CD4-positive, CD25-positive, alpha-beta regulatory T cell (primary cell): ENCODE data around the gene DDN. TPM values are rescaled to one million over a fixed set of nuclear protein-coding genes. Genes with fewer than 3 reads are reported as not detected.

Experiments used
- ATAC-seq, 2 donors: fragments of 150-1000 bp; cut with Tn5 transposase; one replicate each; pipeline ENCODE4 v1.10.0; 2021; ENCODE audit warnings: low read depth in 2 of 2, moderate number of reproducible peaks in 2 of 2, moderate library complexity in 1 of 2
- DNase-seq, 3 donors: peaks; one replicate each; pipeline versions ENCODE4 v3.0.0 to v3.0.0-alpha.2; 2012 to 2022; ENCODE audit warnings: mixed read lengths in 1 of 3
- H3K27ac ChIP-seq: one replicate; pipeline ENCODE4 v1.7.0; 2013; ENCODE audit warnings: mild to moderate bottlenecking, low read length; ENCODE audit not compliant: insufficient read depth, poor library complexity, severe bottlenecking
- H3K27me3 ChIP-seq: one replicate; pipeline ENCODE4 v1.7.0; 2013; ENCODE audit warnings: low read length; ENCODE audit not compliant: control insufficient read depth, insufficient read depth
- H3K36me3 ChIP-seq: one replicate; pipeline ENCODE4 v1.7.0; 2013; ENCODE audit warnings: mild to moderate bottlenecking, low read length, moderate library complexity; ENCODE audit not compliant: control insufficient read depth, insufficient read depth
- H3K4me1 ChIP-seq: 2 replicates; pipeline ENCODE4 v1.7.0; 2013; ENCODE audit warnings: mild to moderate bottlenecking, low read length; ENCODE audit not compliant: insufficient read depth, control insufficient read depth, poor library complexity, severe bottlenecking
- H3K4me3 ChIP-seq: one replicate; pipeline ENCODE4 v1.7.0; 2013; ENCODE audit warnings: low read depth, mild to moderate bottlenecking, low read length, moderate library complexity
- H3K9me3 ChIP-seq, 2 experiments: 1 replicate in 1 of 2; 2 replicates in 1 of 2; pipeline ENCODE4 v1.7.0; 2013; ENCODE audit warnings: low read length in 2 of 2, mild to moderate bottlenecking in 1 of 2, moderate library complexity in 1 of 2; ENCODE audit not compliant: control insufficient read depth in 2 of 2
- H3K27ac Mint-ChIP-seq, 3 donors: one replicate each; pipeline ENCODE4 v1.8.0; 2020 to 2022; ENCODE audit warnings: mild to moderate bottlenecking in 3 of 3, mixed read lengths in 3 of 3, moderate library complexity in 2 of 3
- H3K27me3 Mint-ChIP-seq: one replicate; pipeline ENCODE4 v1.8.0; 2022; ENCODE audit warnings: mild to moderate bottlenecking, mixed read lengths
- H3K36me3 Mint-ChIP-seq: one replicate; pipeline ENCODE4 v1.8.0; 2020; ENCODE audit warnings: mixed read lengths
- H3K4me1 Mint-ChIP-seq, 4 donors: one replicate each; pipeline ENCODE4 v1.8.0; 2020 to 2022; ENCODE audit warnings: mixed read lengths in 4 of 4, mild to moderate bottlenecking in 1 of 4
- H3K4me3 Mint-ChIP-seq, 4 donors: one replicate each; pipeline ENCODE4 v1.8.0; 2020 to 2022; ENCODE audit warnings: mild to moderate bottlenecking in 4 of 4, mixed read lengths in 4 of 4, moderate library complexity in 3 of 4
- H3K9me3 Mint-ChIP-seq, 7 donors: one replicate each; pipeline ENCODE4 v1.8.0; 2020 to 2022; ENCODE audit warnings: mixed read lengths in 7 of 7, mild to moderate bottlenecking in 3 of 7, moderate library complexity in 2 of 7
- polyA plus RNA-seq, 4 donors: library from polyadenylated mRNA; unstranded; fragments of 300-500 nt; fragmentation: Illumina TruSeq; gene quantifications; one replicate each; pipeline ENCODE4 v1.2.3, GENCODE V29; 2021
- total RNA-seq: library from RNA; stranded (reverse); gene quantifications from one replicate; pipeline ENCODE4 v1.2.3, GENCODE V29; 2022

Gene DDN
- total and polyA plus RNA-seq, 5 donors from 2014 or later, result 0.39 TPM; not detected in 4

DNA sequence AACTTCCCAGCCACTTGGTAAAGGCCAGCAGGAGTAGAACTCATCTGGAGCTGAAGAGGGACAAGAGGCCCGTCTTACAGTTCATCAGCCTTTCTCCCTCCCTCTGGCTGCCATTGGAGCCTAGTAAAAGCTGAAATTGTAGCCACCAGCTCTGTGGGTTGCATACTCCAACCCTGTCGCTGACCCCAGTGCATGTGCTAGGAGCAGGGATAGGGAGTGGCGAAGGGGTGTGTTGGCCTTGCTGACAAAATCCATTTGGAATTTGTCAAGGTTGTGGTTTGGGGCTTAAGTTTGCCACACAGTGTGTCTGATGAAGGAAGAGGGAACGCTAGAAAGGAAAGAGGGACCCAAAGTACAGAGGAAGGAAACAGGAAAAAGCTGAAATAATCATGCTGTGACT is 37.8 kb downstream of the DDN start:
- H3K4me1 Mint-ChIP-seq, result peaks cover 0 to 16% (median 9%) of the 10 kb centered on the region in 4 donors
- no peak overlapping the region for H3K4me3 ChIP-seq
- H3K4me3 Mint-ChIP-seq, result no peak overlapping the region
- H3K27ac Mint-ChIP-seq, result no peak overlapping the region
- H3K4me1 ChIP-seq, result peaks cover 16% of the 10 kb centered on the region
- peaks cover 14% of the 10 kb centered on the region for H3K27me3 ChIP-seq
- no peaks in the 10 kb centered on the region for H3K36me3 Mint-ChIP-seq
- no peak for DNase-seq
- H3K36me3 ChIP-seq, result no peaks in the 10 kb centered on the region
- no peak overlapping the region for H3K27ac ChIP-seq
- ATAC-seq, result no peak
- H3K9me3 ChIP-seq, result no peaks in the 10 kb centered on the region
- H3K9me3 Mint-ChIP-seq, result peaks cover 0 to 3% (median 0%) of the 10 kb centered on the region in 7 donors
- peaks cover 43% of the 10 kb centered on the region for H3K27me3 Mint-ChIP-seq

- Mint-ChIP-seq H3K36me3 (no peaks in the 10 kb centered on the region), H3K4me1 (peaks cover 0 to 21% (median 13%) of the 10 kb centered on the region in 4 donors), H3K9me3 (peaks cover 0 to 3% (median 0%) of the 10 kb centered on the region in 7 donors), H3K4me3 (peak overlapping the region in 2 of 4 donors; percentile 8 to 76), H3K27me3 (peaks cover 42% of the 10 kb centered on the region), H3K27ac (no peak overlapping the region)
- H3K27ac ChIP-seq, result no peak overlapping the region
- no peak for DNase-seq
- no peaks in the 10 kb centered on the region for H3K9me3 ChIP-seq
- peaks cover 14% of the 10 kb centered on the region for H3K27me3 ChIP-seq
- H3K36me3 ChIP-seq, result no peaks in the 10 kb centered on the region
- no peak for ATAC-seq
- H3K4me1 ChIP-seq, result peaks cover 21% of the 10 kb centered on the region
- H3K4me3 ChIP-seq, result no peak overlapping the region
These were observed 38.3 kb downstream of the DDN start for GRCh38 chr12:48960834-48961233.

GRCh38 chr12:48958049-48958388 is 41.2 kb downstream of the DDN start:
- Histone ChIP-seq H3K9me3 (no peaks in the 10 kb centered on the region), H3K36me3 (peaks cover 1% of the 10 kb centered on the region), H3K27ac (no peak overlapping the region), H3K4me3 (peak overlapping the region; percentile 73), H3K27me3 (peaks cover 14% of the 10 kb centered on the region), H3K4me1 (peaks cover 26% of the 10 kb centered on the region)
- DNase-seq (no peak), ATAC-seq (no peak)
- H3K36me3 Mint-ChIP-seq, result peaks cover 3% of the 10 kb centered on the region
- peak overlapping the region; percentile 91 to 100 (median 96) for H3K4me3 Mint-ChIP-seq
- peaks cover 0 to 1% (median 0%) of the 10 kb centered on the region in 7 donors for H3K9me3 Mint-ChIP-seq
- peaks cover 30% of the 10 kb centered on the region for H3K27me3 Mint-ChIP-seq
- peaks cover 13 to 45% (median 32%) of the 10 kb centered on the region in 4 donors for H3K4me1 Mint-ChIP-seq
- H3K27ac Mint-ChIP-seq, result peak overlapping the region in 1 of 3 donors; percentile 90

GRCh38 chr12:48957141-48958048 is 41.8 kb downstream of the DDN start, which contains the start of gene ARF3:
Gene ARF3, minus strand, starts transcription at chr12:48957487. Its CDS starts 16,392 bp downstream, at chr12:48941095.
- H3K9me3 Mint-ChIP-seq, result no peaks in the 10 kb centered on the region
- H3K27ac Mint-ChIP-seq, result peak within 1 kb of the TSS; percentile 82 to 97 (median 90)
- peaks cover 13 to 51% (median 35%) of the 10 kb centered on the region in 4 donors for H3K4me1 Mint-ChIP-seq
- Histone ChIP-seq H3K27me3 (peaks cover 11% of the 10 kb centered on the region), H3K36me3 (peaks cover 2% of the 10 kb centered on the region), H3K27ac (peak within 1 kb of the TSS; percentile 62), H3K9me3 (no peaks in the 10 kb centered on the region), H3K4me3 (peak within 1 kb of the TSS; percentile 76), H3K4me1 (peaks cover 26% of the 10 kb centered on the region)
- DNase-seq, result peak; percentile 91 to 94 (median 92)
- ATAC-seq, result peak; percentile 93 to 95
- peaks cover 3% of the 10 kb centered on the region for H3K36me3 Mint-ChIP-seq
- peak within 1 kb of the TSS; percentile 91 to 100 (median 96) for H3K4me3 Mint-ChIP-seq
- peaks cover 25% of the 10 kb centered on the region for H3K27me3 Mint-ChIP-seq

DNA sequence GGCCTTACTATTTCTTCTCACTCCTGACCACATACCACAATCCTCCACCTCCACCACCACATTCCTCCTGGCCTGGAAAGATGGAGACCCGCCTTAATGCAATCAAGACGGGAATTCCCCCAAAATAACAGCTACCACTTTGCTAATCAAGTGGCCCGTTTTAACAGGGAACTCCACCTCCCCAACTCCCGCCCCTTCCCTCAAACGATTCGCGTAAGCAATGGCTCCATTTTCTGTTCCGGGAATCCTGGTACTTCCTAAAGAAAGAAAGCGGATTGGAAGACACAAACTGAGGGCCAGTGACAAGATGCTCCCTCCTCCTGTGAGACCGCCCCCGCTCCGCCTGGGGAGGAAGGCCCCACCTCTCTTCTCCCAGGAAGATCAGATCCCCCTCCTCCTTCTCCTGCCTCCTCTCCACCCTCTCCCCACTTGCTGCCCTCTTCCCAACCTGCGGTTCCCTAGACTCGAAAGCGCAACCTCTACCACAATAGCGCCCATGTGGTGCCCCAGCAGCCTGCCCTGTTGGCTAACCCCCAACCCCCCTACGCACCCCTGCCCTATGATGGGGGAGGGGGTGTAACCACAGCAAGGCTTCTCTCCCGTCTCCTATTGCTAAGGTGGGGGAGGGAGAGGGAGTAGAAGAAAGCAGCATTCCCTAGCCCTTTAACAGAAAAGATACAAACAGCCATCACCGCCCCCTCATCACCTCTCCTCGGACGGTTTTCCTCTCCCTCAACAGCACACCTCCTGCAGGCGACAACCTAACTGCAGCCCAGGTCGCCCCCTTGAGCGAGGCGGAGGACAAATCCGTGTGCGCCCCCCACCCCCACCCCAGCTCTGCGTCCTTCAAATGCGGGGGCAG is 42.7 kb downstream of the DDN start:
- H3K27me3 ChIP-seq, result peaks cover 7% of the 10 kb centered on the region
- peak overlapping the region; percentile 76 for H3K4me3 ChIP-seq
- DNase-seq, result peak in 2 of 3 donors; percentile 19 to 28
- ATAC-seq, result no peak
- H3K27ac Mint-ChIP-seq, result peak overlapping the region; percentile 82 to 97 (median 90)
- peaks cover 2% of the 10 kb centered on the region for H3K36me3 ChIP-seq
- H3K9me3 ChIP-seq, result no peaks in the 10 kb centered on the region
- peak overlapping the region; percentile 62 for H3K27ac ChIP-seq
- no peaks in the 10 kb centered on the region for H3K9me3 Mint-ChIP-seq
- H3K27me3 Mint-ChIP-seq, result peaks cover 19% of the 10 kb centered on the region
- H3K4me1 Mint-ChIP-seq, result peaks cover 13 to 56% (median 36%) of the 10 kb centered on the region in 4 donors
- H3K36me3 Mint-ChIP-seq, result peaks cover 3% of the 10 kb centered on the region
- peaks cover 26% of the 10 kb centered on the region for H3K4me1 ChIP-seq
- peak overlapping the region; percentile 91 to 100 (median 96) for H3K4me3 Mint-ChIP-seq

- Histone ChIP-seq H3K36me3 (peaks cover 2% of the 10 kb centered on the region), H3K9me3 (no peaks in the 10 kb centered on the region), H3K27me3 (no peaks in the 10 kb centered on the region), H3K27ac (no peak overlapping the region), H3K4me1 (peaks cover 26% of the 10 kb centered on the region), H3K4me3 (peak overlapping the region; percentile 76)
- Mint-ChIP-seq H3K27me3 (peaks cover 9% of the 10 kb centered on the region), H3K4me3 (peak overlapping the region; percentile 65 to 100 (median 92)), H3K4me1 (peaks cover 13 to 59% (median 36%) of the 10 kb centered on the region in 4 donors), H3K9me3 (no peaks in the 10 kb centered on the region), H3K36me3 (peaks cover 3% of the 10 kb centered on the region), H3K27ac (peak overlapping the region in 2 of 3 donors; percentile 67 to 68)
- DNase-seq, result no peak
- no peak for ATAC-seq
These were observed 44.2 kb downstream of the DDN start for GRCh38 chr12:48954841-48955501.

DNA sequence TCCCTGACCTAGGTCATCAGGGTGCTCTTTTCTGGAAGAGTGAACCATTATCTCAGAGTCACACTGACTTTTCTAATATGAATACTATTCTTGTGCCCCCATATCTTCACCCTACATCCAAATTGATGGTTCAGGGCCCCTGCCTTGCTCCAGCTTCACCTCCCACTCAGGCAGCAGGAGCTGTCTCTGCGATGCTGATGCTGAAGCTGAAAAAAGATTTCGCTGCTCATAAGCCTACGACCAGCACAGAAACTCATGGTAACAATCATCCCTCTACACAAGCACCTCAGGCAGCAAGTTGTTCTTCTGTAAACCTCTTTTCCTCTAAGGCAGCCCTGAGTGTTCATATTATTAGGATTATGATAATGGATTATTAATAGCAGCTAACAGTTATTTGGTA is 45.1 kb downstream of the DDN start:
- DNase-seq, result no peak
- H3K27ac ChIP-seq, result no peak overlapping the region
- no peak for ATAC-seq
- Mint-ChIP-seq H3K27ac (peak overlapping the region in 1 of 3 donors; percentile 68), H3K9me3 (no peaks in the 10 kb centered on the region), H3K4me3 (peak overlapping the region in 1 of 4 donors; percentile 91), H3K27me3 (peaks cover 6% of the 10 kb centered on the region), H3K4me1 (peaks cover 14 to 62% (median 37%) of the 10 kb centered on the region in 4 donors), H3K36me3 (peaks cover 3% of the 10 kb centered on the region)
- no peaks in the 10 kb centered on the region for H3K27me3 ChIP-seq
- H3K36me3 ChIP-seq, result peaks cover 2% of the 10 kb centered on the region
- no peaks in the 10 kb centered on the region for H3K9me3 ChIP-seq
- H3K4me1 ChIP-seq, result peaks cover 26% of the 10 kb centered on the region
- no peak overlapping the region for H3K4me3 ChIP-seq
